GM23248 (cell line): Measurements from ENCODE around the gene ADRB2. TPM values are rescaled to one million over a fixed set of nuclear protein-coding genes. Genes with fewer than 3 reads are reported as not detected.

ENCODE experiments used
- DNase-seq: peaks from one replicate; pipeline ENCODE4 v3.0.0-alpha.2; 2015
- H2AFZ ChIP-seq: fragments of 200-600 bp; sonication (generic); 2 replicates; pipeline ENCODE4 v1.6.1; 2016; ENCODE audit warnings: antibody characterized with exemption
- H3F3A ChIP-seq: fragments of 200-600 bp; sonication (generic); 2 replicates; pipeline ENCODE4 v1.6.1; 2016; ENCODE audit warnings: mild to moderate bottlenecking, antibody characterized with exemption, mixed run types; ENCODE audit not compliant: insufficient read depth
- H3K27ac ChIP-seq: fragments of 200-600 bp; sonication (generic); 2 replicates; pipeline ENCODE4 v1.5.1; 2016; ENCODE audit warnings: mild to moderate bottlenecking
- H3K27me3 ChIP-seq: fragments of 200-600 bp; sonication (generic); replicated peaks from 2 replicates; pipeline ENCODE4 v1.6.1; 2016; ENCODE audit warnings: mild to moderate bottlenecking; ENCODE audit not compliant: insufficient read depth
- H3K36me3 ChIP-seq: fragments of 200-600 bp; sonication (generic); 2 replicates; pipeline ENCODE4 v1.6.1; 2016; ENCODE audit warnings: low read depth, mild to moderate bottlenecking
- H3K4me1 ChIP-seq: fragments of 200-600 bp; sonication (generic); 2 replicates; pipeline ENCODE4 v1.6.1; 2016; ENCODE audit warnings: mild to moderate bottlenecking; ENCODE audit not compliant: insufficient read depth
- H3K4me2 ChIP-seq: fragments of 200-600 bp; sonication (generic); one replicate; pipeline ENCODE4 v1.6.1; 2016; ENCODE audit warnings: mild to moderate bottlenecking; ENCODE audit not compliant: unreplicated experiment
- H3K4me3 ChIP-seq: fragments of 200-600 bp; sonication (generic); 2 replicates; pipeline ENCODE4 v1.5.1; 2016; ENCODE audit warnings: mild to moderate bottlenecking
- H3K79me2 ChIP-seq: fragments of 200-600 bp; sonication (generic); 2 replicates; pipeline ENCODE4 v1.6.1; 2016; ENCODE audit warnings: mild to moderate bottlenecking; ENCODE audit not compliant: insufficient read depth
- H3K9ac ChIP-seq: fragments of 200-600 bp; sonication (generic); 2 replicates; pipeline ENCODE4 v1.6.1; 2016; ENCODE audit warnings: mild to moderate bottlenecking
- H3K9me2 ChIP-seq: fragments of 200-600 bp; sonication (generic); 2 replicates; pipeline ENCODE4 v1.6.1; 2016; ENCODE audit warnings: mixed run types, mild to moderate bottlenecking, moderate library complexity; ENCODE audit not compliant: insufficient read depth
- H3K9me3 ChIP-seq: fragments of 200-600 bp; sonication (generic); one replicate; pipeline ENCODE4 v1.6.1; 2017; ENCODE audit warnings: low read depth
- H4K20me1 ChIP-seq: fragments of 200-600 bp; sonication (generic); 2 replicates; pipeline ENCODE4 v1.6.0; 2016; ENCODE audit not compliant: insufficient read depth
- EZH2 ChIP-seq: fragments of 200-600 bp; sonication (generic); IDR thresholded peaks from 2 replicates; pipeline ENCODE4 v1.6.1; 2018; ENCODE audit warnings: antibody characterized with exemption, mild to moderate bottlenecking; ENCODE audit not compliant: insufficient read depth, poor library complexity, severe bottlenecking
- EZH2phosphoT487 ChIP-seq: fragments of 200-600 bp; sonication (generic); IDR thresholded peaks from 2 replicates; pipeline ENCODE4 v1.6.1; 2018; ENCODE audit warnings: antibody characterized with exemption, moderate library complexity, mild to moderate bottlenecking, low read depth; ENCODE audit not compliant: insufficient read depth
- WGBS, 2 experiments: methylation state at CpG; one replicate each; pipeline ENCODE4 v1.1.6; 2015 to 2017; ENCODE audit warnings: low lambda C conversion rate in 2 of 2, low coverage in 1 of 2; ENCODE audit errors: missing lambda C conversion rate in 2 of 2; 5-methylcytosine and 5-hydroxymethylcytosine counted together
- in situ Hi-C: fragments of 300-500 bp; cut with MboI; formaldehyde crosslinking; loops from 2 replicates; pipeline ENCODE4 v1.15.0; 2020
- polyA plus RNA-seq: library from polyadenylated mRNA; unstranded; fragments of >200 nt; fragmentation: Nextera tagmentation; extraction: Ambion mirVana; gene quantifications from 2 replicates; pipeline ENCODE4 v1.2.1, GENCODE V29; 2016
- total RNA-seq: library from RNA; depleted of rRNA; stranded (reverse); fragments of >200 nt; shearing (Covaris generic); gene quantifications from 2 replicates; pipeline ENCODE4 v1.2.3, GENCODE V29; 2014

ADRB2 gene
- total and polyA plus RNA-seq, 2 experiments from 2014 or later = 0.19 to 0.65 TPM

DNA sequence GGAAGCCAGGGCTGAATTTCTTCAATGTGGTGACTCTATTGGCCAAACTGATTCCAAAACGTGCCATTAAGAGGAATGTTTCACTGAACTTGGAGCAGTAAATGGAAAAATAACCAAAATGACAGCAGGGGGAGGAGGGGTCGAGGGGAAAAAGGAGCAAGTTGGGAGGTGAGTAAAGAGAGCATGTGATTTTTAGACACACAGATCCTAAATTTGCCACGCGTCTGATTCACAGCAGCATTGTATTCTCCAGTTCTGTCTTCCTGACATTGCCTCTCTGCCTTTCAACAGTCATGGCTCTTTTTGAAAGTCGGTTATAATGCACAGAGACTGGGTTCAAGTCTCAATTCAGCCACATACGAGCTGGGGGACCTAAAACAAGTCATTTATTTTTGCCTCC is 22.0 kb upstream of the ADRB2 start:
- no peak for DNase-seq
- Histone ChIP-seq H3K27ac (no peak overlapping the region), H3K9me3 (no peaks in the 10 kb centered on the region), H3K4me1 (peaks cover 13% of the 10 kb centered on the region), H3K79me2 (no peaks in the 10 kb centered on the region), H3K27me3 (no peaks in the 10 kb centered on the region), H3K9me2 (no peaks in the 10 kb centered on the region), H3F3A (0 out of 2 replicates have a peak, but pooled peaks cover 4% of the 10 kb centered on the region), H3K9ac (no peak overlapping the region), H4K20me1 (no peaks in the 10 kb centered on the region), H2AFZ (no peak overlapping the region), H3K4me3 (no peak overlapping the region), H3K36me3 (no peaks in the 10 kb centered on the region), H3K4me2 (no peak overlapping the region)
- no peak for TF ChIP-seq EZH2
- no peak for TF ChIP-seq EZH2phosphoT487
- 72 to 83% methylated on average over 6 of the region's 6 CpGs for WGBS, 2 experiments
- in situ Hi-C loops = no loop called here

DNA sequence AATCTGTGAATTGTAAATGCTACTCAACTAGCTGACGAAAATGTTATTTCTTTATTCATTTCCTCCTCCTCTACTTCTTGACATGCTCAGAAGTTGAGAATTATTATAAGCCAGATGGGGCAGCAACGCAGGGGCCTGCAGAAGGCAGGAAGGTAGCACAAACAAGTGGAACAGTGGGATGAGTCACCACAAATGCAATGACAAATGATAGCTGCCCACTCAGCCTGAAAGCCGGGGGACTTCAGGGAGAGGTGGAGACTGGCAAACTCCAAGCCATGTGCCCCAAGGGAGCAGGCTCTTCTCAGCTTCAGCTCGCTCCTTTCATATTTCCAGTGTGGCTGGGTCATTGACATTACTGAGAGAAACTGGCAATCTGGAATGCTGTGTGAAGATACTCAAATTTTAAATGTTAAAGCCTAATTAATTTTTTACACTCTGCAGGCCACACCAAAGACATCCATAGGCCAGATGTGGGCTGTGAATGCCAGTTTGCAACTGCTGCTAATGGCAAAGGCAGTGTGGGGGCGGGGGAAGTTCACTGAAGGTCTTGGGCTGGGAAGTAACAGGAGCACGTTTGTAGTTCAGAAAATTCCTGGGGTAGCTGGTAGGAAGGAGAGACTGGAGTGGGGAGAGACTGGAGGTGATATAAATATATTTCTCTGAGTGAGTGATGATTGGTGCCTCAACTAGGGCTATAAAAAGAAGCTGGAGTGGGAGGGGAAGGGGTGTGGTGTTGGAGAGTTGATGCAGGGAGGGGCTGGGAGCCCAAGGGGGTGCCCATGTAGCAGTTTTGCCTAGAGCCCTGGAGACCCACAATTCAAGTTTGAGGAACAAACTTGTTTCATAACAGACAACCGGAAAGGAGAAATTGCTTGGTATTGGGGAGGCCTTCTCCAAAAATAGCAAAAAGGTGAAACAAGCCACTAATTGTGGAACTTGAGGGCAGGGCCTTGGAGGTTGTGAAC is 20.8 kb upstream of the ADRB2 start:
- in situ Hi-C loops = no loop called here
- DNase-seq = peak; percentile 55
- Histone ChIP-seq H3K9me2 (no peaks in the 10 kb centered on the region), H3K4me2 (no peak overlapping the region), H3K27ac (no peak overlapping the region), H3F3A (0 out of 2 replicates have a peak, but pooled peaks cover 4% of the 10 kb centered on the region), H3K9me3 (no peaks in the 10 kb centered on the region), H4K20me1 (no peaks in the 10 kb centered on the region), H3K4me1 (peaks cover 10% of the 10 kb centered on the region), H3K4me3 (no peak overlapping the region), H3K9ac (no peak overlapping the region), H3K27me3 (no peaks in the 10 kb centered on the region), H3K79me2 (no peaks in the 10 kb centered on the region), H2AFZ (no peak overlapping the region), H3K36me3 (no peaks in the 10 kb centered on the region)
- WGBS, 2 experiments = 38 to 40% methylated on average over 7 of the region's 7 CpGs
- TF ChIP-seq EZH2phosphoT487 (no peak), EZH2 (no peak)

DNA sequence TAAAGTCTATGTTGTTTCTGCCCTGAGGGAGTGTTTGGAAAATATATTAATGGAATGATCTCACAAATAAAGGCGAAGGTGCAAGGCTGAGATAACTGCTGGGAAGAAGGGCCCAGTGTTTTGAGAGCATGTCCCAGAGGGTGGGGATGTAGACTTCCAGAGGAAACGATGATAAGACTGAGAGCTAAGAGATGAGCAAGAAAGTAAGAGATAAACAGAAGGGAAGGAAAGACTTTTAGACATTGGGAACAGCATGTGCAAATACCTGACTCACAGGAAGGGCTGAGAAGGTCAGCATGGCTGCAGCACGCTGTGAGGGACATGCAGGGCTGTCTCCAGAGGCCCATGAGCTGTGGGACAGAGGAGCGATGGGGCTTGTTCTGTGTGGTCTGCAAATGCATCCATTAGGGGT is 19.9 kb upstream of the ADRB2 start:
- H3K4me2 ChIP-seq = no peak overlapping the region
- no peaks in the 10 kb centered on the region for H3K27me3 ChIP-seq
- DNase-seq = no peak
- no peaks in the 10 kb centered on the region for H3K9me2 ChIP-seq
- in situ Hi-C loops = no loop called here
- 89 to 92% methylated on average over 4 of the region's 4 CpGs for WGBS, 2 experiments
- 0 out of 2 replicates have a peak, but pooled peaks cover 4% of the 10 kb centered on the region for H3F3A ChIP-seq
- no peak for TF ChIP-seq EZH2
- TF ChIP-seq EZH2phosphoT487 = no peak
- no peaks in the 10 kb centered on the region for H3K9me3 ChIP-seq
- no peaks in the 10 kb centered on the region for H4K20me1 ChIP-seq
- H3K4me1 ChIP-seq = peaks cover 10% of the 10 kb centered on the region
- no peak overlapping the region for H3K4me3 ChIP-seq
- H3K9ac ChIP-seq = no peak overlapping the region
- no peaks in the 10 kb centered on the region for H3K79me2 ChIP-seq
- H3K27ac ChIP-seq = no peak overlapping the region
- no peaks in the 10 kb centered on the region for H3K36me3 ChIP-seq
- H2AFZ ChIP-seq = no peak overlapping the region

DNA sequence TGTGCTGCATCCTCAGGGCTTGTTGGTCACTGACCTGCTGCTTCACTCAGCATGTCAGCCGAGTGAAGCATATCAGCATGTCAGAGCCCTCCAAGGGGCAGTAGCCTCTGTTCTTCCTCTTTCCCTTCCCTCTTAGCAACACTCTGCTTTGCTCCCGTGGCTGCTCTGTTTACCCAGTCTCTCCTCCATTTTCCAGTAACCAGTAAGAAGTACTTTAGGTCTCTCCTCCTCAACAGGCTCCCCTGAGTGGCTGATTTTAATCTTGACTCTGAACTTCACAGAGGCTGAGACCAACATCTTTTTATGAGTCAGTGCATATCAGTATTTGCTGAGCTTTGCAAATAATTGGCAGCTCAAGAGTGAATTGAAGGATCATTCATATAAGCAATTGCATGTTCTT is 18.6 kb upstream of the ADRB2 start:
- WGBS, 2 experiments = 56 to 74% methylated on average over 2 of the region's 2 CpGs
- H3K79me2 ChIP-seq = no peaks in the 10 kb centered on the region
- TF ChIP-seq EZH2phosphoT487 (no peak), EZH2 (no peak)
- no peaks in the 10 kb centered on the region for H3K9me2 ChIP-seq
- H3K9me3 ChIP-seq = no peaks in the 10 kb centered on the region
- in situ Hi-C loops = no loop called here
- H3K36me3 ChIP-seq = no peaks in the 10 kb centered on the region
- no peaks in the 10 kb centered on the region for H3K27me3 ChIP-seq
- H3K27ac ChIP-seq = no peak overlapping the region
- DNase-seq = no peak
- no peak overlapping the region for H3K9ac ChIP-seq
- H3F3A ChIP-seq = 0 out of 2 replicates have a peak, but pooled peaks cover 4% of the 10 kb centered on the region
- no peaks in the 10 kb centered on the region for H4K20me1 ChIP-seq
- peaks cover 10% of the 10 kb centered on the region for H3K4me1 ChIP-seq
- H3K4me2 ChIP-seq = no peak overlapping the region
- H2AFZ ChIP-seq = no peak overlapping the region
- H3K4me3 ChIP-seq = no peak overlapping the region
